Immature natural killer cell (primary cell): ENCODE results near the gene PRDM16. TPM values are rescaled to one million over a fixed set of nuclear protein-coding genes. Genes with fewer than 3 reads are reported as not detected.

Source experiments
- DNase-seq, 3 donors: peaks; one replicate each; pipeline ENCODE4 v3.0.0; 2022; ENCODE audit warnings: mixed read lengths in 1 of 3
- H3K27ac Mint-ChIP-seq, 6 donors: one replicate each; pipeline ENCODE4 v1.8.0; 2020; ENCODE audit warnings: mixed read lengths in 6 of 6, mild to moderate bottlenecking in 5 of 6, inconsistent platforms in 4 of 6, moderate library complexity in 3 of 6
- H3K27me3 Mint-ChIP-seq, 3 donors: one replicate each; pipeline ENCODE4 v1.8.0; 2020 to 2021; ENCODE audit warnings: low read depth in 3 of 3, mild to moderate bottlenecking in 3 of 3, mixed read lengths in 3 of 3, moderate library complexity in 3 of 3, inconsistent platforms in 1 of 3
- H3K36me3 Mint-ChIP-seq, 3 donors: one replicate each; pipeline ENCODE4 v1.8.0; 2020; ENCODE audit warnings: mixed read lengths in 3 of 3, inconsistent platforms in 2 of 3, mild to moderate bottlenecking in 2 of 3
- H3K4me1 Mint-ChIP-seq, 2 donors: one replicate each; pipeline ENCODE4 v1.8.0; 2020; ENCODE audit warnings: inconsistent platforms in 2 of 2, mild to moderate bottlenecking in 2 of 2, mixed read lengths in 2 of 2, moderate library complexity in 1 of 2
- H3K4me3 Mint-ChIP-seq, 5 donors: one replicate each; pipeline ENCODE4 v1.8.0; 2020; ENCODE audit warnings: mild to moderate bottlenecking in 5 of 5, mixed read lengths in 5 of 5, inconsistent platforms in 3 of 5, moderate library complexity in 3 of 5
- H3K9me3 Mint-ChIP-seq, 6 donors: one replicate each; pipeline ENCODE4 v1.8.0; 2020; ENCODE audit warnings: mild to moderate bottlenecking in 6 of 6, mixed read lengths in 6 of 6, inconsistent platforms in 4 of 6, moderate library complexity in 3 of 6
- polyA plus RNA-seq, 3 donors: library from polyadenylated mRNA; unstranded; fragments of 300-500 nt; fragmentation: Illumina TruSeq; gene quantifications; one replicate each; pipeline ENCODE4 v1.2.3, GENCODE V29; 2021

PRDM16 gene
- polyA plus RNA-seq, 3 donors from 2014 or later, result 0.17 to 0.29 (median 0.22) TPM

DNA sequence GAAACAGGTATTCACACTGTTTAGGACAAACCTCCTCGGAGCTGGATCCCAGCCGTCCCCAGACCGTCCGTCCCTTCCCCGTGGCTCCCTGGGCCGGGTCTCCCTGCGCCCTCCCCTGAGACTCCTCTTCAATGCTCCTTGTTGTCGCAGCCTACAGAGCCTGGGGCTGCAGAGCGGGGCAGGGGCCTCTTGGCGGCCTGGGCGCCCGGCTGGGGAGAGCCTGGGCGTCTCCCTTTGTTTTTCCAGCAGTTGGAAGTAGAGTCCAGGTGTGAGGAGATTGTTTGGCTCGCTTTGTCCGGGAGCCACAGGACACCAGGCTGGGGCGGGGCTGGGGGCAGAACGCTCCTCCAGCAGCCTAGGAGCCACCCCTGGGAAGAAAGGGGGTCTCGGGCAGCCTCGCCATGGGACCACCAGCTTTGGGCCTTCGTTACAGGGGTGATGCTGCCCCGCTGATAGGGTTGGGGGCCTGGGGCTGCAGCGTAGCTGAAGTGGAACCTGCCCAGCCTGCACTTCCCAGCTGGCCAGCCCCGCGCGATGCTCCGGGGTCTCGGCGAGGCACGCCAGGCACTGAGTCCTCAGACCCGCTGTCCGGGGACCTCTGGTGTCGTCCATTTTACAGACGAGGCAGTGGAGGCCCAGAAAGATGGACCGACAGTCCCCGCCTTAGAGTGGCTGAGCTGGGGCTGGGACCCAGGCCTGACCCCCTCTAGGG lies 66.9 kb downstream of the PRDM16 start:
- H3K4me1 Mint-ChIP-seq, result no peaks in the 10 kb centered on the region
- no peak overlapping the region for H3K27ac Mint-ChIP-seq
- no peaks in the 10 kb centered on the region for H3K36me3 Mint-ChIP-seq
- no peaks in the 10 kb centered on the region for H3K9me3 Mint-ChIP-seq
- peaks cover 0 to 1% (median 0%) of the 10 kb centered on the region in 3 donors for H3K27me3 Mint-ChIP-seq
- H3K4me3 Mint-ChIP-seq, result no peak overlapping the region
- no peak for DNase-seq

DNA sequence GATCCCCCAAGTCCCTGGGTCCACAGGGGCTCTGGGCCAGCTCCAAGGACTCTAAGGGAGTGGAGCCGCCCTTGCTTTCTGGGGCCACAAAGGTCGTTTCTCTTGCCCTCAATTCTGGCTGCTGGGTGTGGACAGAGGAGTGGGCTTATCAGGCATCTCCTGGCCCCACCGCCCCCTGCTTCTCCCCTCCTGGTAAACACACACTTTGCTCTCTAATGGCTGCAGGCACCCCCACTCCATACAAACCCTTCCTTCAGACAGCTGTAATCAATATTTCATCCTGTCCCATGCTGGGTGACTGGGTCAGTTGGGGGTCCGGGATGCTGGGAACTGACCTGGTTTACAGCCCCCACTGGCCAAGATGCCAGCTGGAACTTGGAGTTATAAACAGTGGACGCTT lies 67.5 kb downstream of the PRDM16 start:
- Mint-ChIP-seq H3K4me3 (no peak overlapping the region), H3K36me3 (no peaks in the 10 kb centered on the region), H3K9me3 (no peaks in the 10 kb centered on the region), H3K27ac (no peak overlapping the region), H3K27me3 (peaks cover 0 to 1% (median 0%) of the 10 kb centered on the region in 3 donors), H3K4me1 (no peaks in the 10 kb centered on the region)
- DNase-seq, result no peak

DNA sequence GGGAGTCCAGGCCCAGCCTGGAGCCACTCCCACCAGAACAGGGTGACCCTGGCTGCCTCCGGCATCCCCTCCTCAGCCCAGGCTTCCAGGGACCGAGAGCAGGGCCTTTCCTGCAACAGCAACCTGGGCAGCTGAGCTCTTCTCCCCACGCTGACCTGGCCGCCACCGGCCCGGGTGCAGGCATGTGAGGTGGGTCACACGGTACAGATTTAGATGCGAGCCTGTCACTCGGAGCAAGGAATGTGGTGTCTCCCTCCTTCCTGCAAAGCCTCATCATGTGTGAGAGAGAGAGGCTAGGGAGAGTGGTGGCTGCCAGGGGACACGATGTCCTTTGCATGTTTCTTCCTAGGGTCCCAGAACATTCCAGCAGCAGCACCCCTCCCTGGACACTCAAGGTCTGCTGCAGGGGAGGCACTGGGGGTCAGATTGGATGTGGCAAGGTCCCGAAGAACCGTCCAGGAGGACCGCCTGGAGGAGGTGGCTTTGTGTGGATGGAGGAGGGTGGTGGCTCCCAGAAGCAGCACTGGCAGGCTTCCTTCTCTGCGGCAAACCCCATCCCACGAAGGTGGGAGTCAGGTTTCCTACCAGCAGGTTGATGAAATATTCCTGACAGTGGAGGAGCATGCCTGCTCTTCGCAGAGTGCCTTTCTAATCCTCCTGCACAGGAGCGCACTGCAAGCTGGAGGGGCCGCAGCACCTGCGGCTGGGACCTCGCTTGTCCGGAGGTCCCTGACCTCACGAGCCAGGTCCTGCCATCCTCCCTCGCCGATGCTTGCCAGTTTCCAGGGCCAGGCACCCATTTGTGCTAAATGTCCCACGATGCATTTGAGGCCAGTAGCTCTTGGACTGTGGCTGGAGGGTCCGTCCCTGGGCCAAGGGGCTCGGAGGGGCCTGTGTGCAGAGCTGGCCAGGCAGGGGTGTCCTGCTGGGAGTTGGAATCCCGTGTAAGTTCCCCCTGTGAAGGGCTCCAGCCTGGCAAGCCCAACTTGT lies 68.4 kb downstream of the PRDM16 start:
- Mint-ChIP-seq H3K27ac (no peak overlapping the region), H3K36me3 (no peaks in the 10 kb centered on the region), H3K4me3 (no peak overlapping the region)

DNA sequence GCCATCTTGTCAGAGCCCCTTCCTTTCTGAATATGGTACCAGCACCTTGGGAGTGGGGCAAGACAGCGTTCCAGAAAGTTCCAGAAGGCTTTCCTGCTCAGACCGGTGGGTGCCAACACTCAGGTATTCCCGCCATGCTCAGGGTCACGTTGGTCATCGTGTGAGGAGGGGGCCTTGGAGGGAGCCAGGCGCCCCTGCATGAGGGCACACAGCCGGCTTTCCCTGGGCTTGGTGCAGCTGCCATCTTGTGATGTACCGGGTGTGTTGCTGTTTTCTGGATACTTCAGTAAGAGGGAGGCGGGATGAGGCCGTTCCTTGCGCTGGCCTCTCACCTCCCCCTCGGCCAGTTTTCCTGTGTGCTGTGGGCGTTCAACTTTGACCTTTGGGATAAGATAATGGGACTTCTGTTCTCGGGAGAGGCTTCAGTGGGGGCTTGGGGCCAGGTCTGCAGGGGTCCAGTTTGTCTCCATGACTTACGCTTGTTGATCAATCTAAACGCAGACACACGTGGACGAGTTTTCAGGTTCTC lies 69.7 kb downstream of the PRDM16 start:
- no peak overlapping the region for H3K4me3 Mint-ChIP-seq
- no peaks in the 10 kb centered on the region for H3K9me3 Mint-ChIP-seq
- no peaks in the 10 kb centered on the region for H3K4me1 Mint-ChIP-seq
- no peak for DNase-seq
- H3K27me3 Mint-ChIP-seq, result peaks cover 0 to 1% (median 0%) of the 10 kb centered on the region in 3 donors
- no peaks in the 10 kb centered on the region for H3K36me3 Mint-ChIP-seq
- H3K27ac Mint-ChIP-seq, result no peak overlapping the region

More for the DNA sequence above, 68.4 kb downstream of the PRDM16 start:
- Mint-ChIP-seq H3K27me3 (peaks cover 0 to 1% (median 0%) of the 10 kb centered on the region in 3 donors), H3K9me3 (no peaks in the 10 kb centered on the region), H3K4me1 (no peaks in the 10 kb centered on the region)
- no peak for DNase-seq

DNA sequence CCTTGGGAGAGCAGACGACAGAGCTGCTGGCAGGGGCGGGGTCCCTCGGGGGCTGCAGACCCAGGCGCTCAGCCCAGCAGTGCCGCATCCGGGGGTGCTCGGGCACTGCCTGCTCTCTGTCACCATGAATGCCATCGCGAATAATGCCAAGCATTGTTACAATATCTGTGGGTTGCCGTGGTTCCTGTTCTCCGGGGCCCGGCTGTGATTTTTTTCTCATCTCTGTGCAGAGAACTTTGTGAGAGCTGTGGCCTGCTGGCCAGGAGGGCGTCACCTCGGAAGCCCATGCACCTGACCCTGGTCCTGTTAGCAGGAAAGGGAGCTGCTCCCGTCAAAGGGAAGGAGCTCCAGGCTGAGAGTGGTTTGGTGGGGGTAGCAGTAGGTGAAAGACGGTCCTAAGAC lies 70.4 kb downstream of the PRDM16 start:
- no peaks in the 10 kb centered on the region for H3K4me1 Mint-ChIP-seq

DNA sequence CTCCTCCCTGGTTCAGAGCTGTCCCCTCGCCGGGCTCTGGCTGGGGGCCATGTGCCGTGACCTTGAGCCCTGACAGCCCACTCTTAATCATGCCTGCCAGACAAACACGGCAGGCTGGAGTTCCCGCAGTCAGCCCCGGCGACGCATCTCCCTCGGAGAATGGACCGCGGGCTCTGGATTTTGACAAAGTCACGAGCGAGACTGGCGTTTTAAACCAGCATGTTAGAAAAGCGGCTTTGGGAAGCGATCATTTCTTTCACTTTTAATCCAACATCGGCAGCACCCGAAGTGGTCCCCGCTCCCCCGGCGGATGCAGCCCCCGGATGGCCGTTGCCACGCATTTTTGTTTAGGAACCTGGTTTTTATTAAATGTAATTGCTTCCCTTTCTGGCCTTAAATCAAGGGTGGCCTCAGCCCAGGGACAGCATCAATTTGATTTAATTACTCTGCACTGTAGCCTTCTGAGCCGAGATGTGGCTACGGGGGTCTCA lies 70.9 kb downstream of the PRDM16 start:
- Mint-ChIP-seq H3K27me3 (peaks cover 0 to 1% (median 0%) of the 10 kb centered on the region in 3 donors), H3K27ac (no peak overlapping the region), H3K4me3 (no peak overlapping the region), H3K4me1 (no peaks in the 10 kb centered on the region), H3K36me3 (no peaks in the 10 kb centered on the region), H3K9me3 (no peaks in the 10 kb centered on the region)
- no peak for DNase-seq

More for the DNA sequence above, 70.4 kb downstream of the PRDM16 start:
- Mint-ChIP-seq H3K27ac (no peak overlapping the region), H3K9me3 (no peaks in the 10 kb centered on the region), H3K36me3 (no peaks in the 10 kb centered on the region), H3K4me3 (no peak overlapping the region), H3K27me3 (peaks cover 0 to 1% (median 0%) of the 10 kb centered on the region in 3 donors)
- DNase-seq, result no peak

DNA sequence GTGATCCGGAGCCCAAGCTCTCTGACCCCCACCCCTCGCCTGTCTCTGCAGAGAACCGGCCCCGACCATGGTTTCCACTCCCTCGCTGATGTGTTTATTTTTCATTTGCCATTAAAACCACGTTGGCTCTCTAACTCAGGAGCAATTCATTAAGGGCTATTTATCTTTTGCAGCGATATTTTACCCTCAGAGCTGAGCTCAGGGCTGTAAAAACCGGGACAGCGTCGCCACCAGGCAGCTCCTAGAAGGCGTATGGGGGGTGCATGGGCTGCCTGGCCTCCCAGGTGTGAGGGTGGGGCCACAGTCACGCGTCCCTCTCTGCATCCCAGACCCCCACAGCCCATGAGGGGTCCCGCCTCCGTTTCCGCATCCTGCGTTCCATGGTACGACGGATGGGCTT lies 71.4 kb downstream of the PRDM16 start:
- no peaks in the 10 kb centered on the region for H3K9me3 Mint-ChIP-seq
- no peaks in the 10 kb centered on the region for H3K4me1 Mint-ChIP-seq

DNA sequence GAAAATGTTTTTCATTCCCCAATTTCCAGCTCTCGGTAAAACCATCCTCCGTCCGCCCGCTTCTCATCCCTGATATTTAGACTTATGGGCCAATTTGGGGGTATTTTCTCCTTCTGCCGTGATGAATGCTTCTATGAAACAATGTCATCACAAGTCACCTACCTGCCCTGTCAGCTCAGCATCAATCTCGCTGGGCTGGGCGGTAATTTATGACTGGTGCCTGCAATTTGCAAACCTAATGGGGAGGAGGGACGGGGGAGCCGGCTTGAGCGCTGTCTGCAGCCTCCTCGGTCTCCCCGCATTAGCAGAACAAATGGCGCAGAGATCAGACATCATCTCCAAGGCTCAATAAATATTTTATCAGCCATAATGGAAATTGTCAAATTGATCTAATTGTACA lies 72.1 kb downstream of the PRDM16 start:
- no peaks in the 10 kb centered on the region for H3K4me1 Mint-ChIP-seq
- no peak overlapping the region for H3K4me3 Mint-ChIP-seq
- no peaks in the 10 kb centered on the region for H3K9me3 Mint-ChIP-seq
- DNase-seq, result no peak
- H3K27ac Mint-ChIP-seq, result no peak overlapping the region
- H3K27me3 Mint-ChIP-seq, result peaks cover 0 to 1% (median 0%) of the 10 kb centered on the region in 3 donors
- H3K36me3 Mint-ChIP-seq, result no peaks in the 10 kb centered on the region

More for the DNA sequence above, 71.4 kb downstream of the PRDM16 start:
- peaks cover 0 to 1% (median 0%) of the 10 kb centered on the region in 3 donors for H3K27me3 Mint-ChIP-seq
- no peak overlapping the region for H3K4me3 Mint-ChIP-seq
- no peaks in the 10 kb centered on the region for H3K36me3 Mint-ChIP-seq
- H3K27ac Mint-ChIP-seq, result no peak overlapping the region
- no peak for DNase-seq

DNA sequence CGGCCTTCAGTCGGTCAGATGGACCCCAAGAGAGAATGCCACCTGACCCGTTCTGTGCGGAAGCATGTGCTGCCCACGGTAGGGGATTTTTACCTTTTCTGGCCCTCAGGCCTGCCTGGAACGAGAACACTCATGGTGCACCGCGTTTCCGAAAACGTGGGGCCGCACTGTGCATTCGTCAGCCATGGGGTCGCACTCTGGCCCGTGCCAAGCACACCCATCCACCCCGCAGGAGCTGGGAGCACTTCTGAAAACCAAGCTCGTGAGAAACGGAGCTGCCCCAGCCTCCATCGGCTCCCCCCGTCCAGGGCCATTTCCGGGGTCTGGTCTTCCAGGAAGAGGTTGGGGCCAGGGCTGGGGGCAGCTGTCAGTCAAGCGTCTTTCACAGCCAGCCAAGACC lies 72.8 kb downstream of the PRDM16 start:
- Mint-ChIP-seq H3K27me3 (peaks cover 0 to 1% (median 0%) of the 10 kb centered on the region in 3 donors), H3K27ac (no peak overlapping the region), H3K4me1 (no peaks in the 10 kb centered on the region), H3K9me3 (no peaks in the 10 kb centered on the region), H3K4me3 (no peak overlapping the region), H3K36me3 (no peaks in the 10 kb centered on the region)
- DNase-seq, result no peak

DNA sequence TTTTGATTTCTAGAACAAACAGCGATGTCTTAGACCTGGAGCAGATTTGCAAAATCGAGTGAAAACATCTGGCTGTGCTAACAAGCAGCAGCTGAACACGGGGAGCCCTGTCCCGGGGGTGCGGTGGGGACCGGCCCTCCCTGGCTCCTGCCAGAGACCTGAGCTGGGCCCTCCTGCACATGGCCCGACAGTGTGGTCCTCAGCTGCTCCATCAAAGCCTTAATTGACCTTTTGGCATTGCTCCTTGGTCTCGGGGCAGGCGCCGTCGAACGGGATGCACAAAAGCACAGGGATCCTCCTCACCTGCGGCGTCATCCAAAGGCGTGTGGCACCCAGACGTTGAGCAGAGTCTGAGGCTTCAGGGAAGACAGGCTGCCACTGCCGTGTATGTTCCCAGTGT lies 73.2 kb downstream of the PRDM16 start:
- H3K27me3 Mint-ChIP-seq, result peaks cover 0 to 1% (median 0%) of the 10 kb centered on the region in 3 donors
- H3K4me3 Mint-ChIP-seq, result no peak overlapping the region
- no peaks in the 10 kb centered on the region for H3K36me3 Mint-ChIP-seq
- H3K9me3 Mint-ChIP-seq, result no peaks in the 10 kb centered on the region
- no peak overlapping the region for H3K27ac Mint-ChIP-seq
- H3K4me1 Mint-ChIP-seq, result no peaks in the 10 kb centered on the region
- no peak for DNase-seq

DNA sequence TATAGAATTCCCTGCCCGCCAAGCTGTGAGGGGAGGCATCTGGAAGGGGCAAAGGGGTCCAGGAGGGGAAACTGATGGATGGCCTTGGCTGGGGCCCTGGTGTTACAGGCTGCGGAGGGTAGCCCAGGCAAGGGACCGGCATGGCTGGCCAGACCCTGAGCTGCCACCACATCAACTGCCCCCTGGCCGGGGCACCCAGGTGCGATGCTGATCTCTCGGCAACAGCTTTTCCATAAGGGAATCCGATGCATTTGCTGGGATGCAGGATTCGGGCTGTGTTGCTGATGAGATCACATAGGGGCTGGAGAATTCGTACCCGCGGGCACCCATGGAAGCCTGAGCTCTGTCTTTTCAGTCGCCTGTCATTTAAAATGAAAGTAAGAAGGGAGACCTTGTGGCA lies 73.7 kb downstream of the PRDM16 start:
- H3K4me3 Mint-ChIP-seq, result no peak overlapping the region
- DNase-seq, result no peak
- no peaks in the 10 kb centered on the region for H3K9me3 Mint-ChIP-seq
- H3K27ac Mint-ChIP-seq, result no peak overlapping the region
- H3K36me3 Mint-ChIP-seq, result no peaks in the 10 kb centered on the region
- H3K4me1 Mint-ChIP-seq, result no peaks in the 10 kb centered on the region
- peaks cover 0 to 1% (median 0%) of the 10 kb centered on the region in 3 donors for H3K27me3 Mint-ChIP-seq

DNA sequence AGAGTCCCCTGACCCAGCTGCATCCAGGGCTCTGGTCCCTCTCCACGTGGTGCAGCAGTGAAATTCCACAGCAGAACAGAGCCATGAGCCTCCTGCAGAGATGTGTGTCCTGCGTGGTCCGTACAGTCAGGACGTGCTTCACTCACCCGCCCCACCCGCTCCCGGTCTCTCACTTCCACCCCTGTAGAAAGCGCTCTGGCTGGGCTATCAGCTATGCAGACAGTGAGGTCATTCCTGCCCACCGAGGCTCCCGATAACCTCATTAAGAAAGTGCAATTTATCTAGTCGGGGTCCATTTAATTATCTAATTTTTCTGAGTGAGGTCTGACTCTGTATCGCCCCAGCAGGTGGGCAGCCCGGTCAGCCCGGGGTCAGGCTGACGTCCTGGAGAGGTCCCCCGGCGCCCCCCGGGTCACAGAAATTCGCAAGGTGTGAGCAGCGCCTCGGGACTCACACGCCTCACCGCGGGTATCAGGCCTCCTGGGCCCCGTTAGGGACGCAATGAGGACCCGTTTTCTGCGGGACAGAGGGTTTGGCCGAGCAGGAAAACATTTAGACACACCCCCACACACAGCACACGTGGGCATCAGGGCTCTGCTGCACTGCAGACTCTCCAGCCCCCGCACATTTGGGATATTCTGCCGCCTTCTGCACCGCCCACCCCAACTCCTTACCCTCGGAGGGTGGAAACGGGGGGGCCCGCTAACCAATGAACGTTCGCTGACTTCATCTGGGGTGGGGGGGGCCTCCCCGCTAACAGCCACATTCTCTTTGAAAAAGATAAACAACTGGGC lies 76.7 kb downstream of the PRDM16 start:
- H3K4me3 Mint-ChIP-seq, result no peak overlapping the region
- H3K4me1 Mint-ChIP-seq, result no peaks in the 10 kb centered on the region
- no peaks in the 10 kb centered on the region for H3K9me3 Mint-ChIP-seq
- no peak overlapping the region for H3K27ac Mint-ChIP-seq
- no peaks in the 10 kb centered on the region for H3K36me3 Mint-ChIP-seq
- no peaks in the 10 kb centered on the region for H3K27me3 Mint-ChIP-seq
- no peak for DNase-seq

DNA sequence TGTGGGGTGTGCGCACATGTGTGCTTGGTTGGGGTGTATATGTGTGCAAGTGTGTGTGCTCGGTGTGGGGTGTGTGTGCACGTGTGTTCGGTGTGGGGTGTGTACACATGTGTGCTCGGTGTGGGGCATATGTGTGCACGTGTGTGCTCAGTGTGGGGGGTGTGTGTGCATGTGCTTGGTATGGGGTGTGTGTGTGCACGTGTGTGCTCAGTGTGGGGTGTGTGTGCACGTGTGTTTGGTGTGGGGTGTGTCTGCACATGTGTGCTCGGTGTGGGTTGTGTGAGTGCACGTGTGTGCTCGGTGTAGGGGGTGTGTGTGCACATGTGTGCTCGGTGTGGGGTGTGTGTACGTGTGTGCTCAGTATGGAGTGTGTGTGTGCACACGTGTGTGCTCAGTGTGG lies 77.5 kb downstream of the PRDM16 start:
- Mint-ChIP-seq H3K4me1 (no peaks in the 10 kb centered on the region), H3K9me3 (no peaks in the 10 kb centered on the region), H3K27me3 (no peaks in the 10 kb centered on the region), H3K4me3 (no peak overlapping the region), H3K36me3 (no peaks in the 10 kb centered on the region), H3K27ac (no peak overlapping the region)
- no peak for DNase-seq
